ENCODE results near the gene HCK. TPM values are rescaled to one million over a fixed set of nuclear protein-coding genes. Genes with fewer than 3 reads are reported as not detected.

HCK gene
- total and polyA plus RNA-seq, 9 donors: 1.7 to 11.4 (median 3.4) TPM

- WGBS, 3 donors: 74 to 80% (median 80%) methylated on average over 3 of the region's 3 CpGs
- H3K9me3 ChIP-seq: no peaks in the 10 kb centered on the region
- peaks cover 8% of the 10 kb centered on the region for H3K4me1 ChIP-seq (ENCODE audit: insufficient read depth)
- H3K27me3 ChIP-seq: no peaks in the 10 kb centered on the region
- no peak overlapping the region for H3K27ac ChIP-seq
- DNase-seq: no peak
- TF ChIP-seq EP300 (IDR thresholded peaks at IDR 0.05): no peak
- no peak for TF ChIP-seq POLR2A (IDR thresholded peaks at IDR 0.05)
- no peak for TF ChIP-seq CTCF (IDR thresholded peaks at IDR 0.05)
- intact Hi-C loops (cut with DNase I): no loop called here
- H3K4me3 ChIP-seq: no peak overlapping the region
- H3K36me3 ChIP-seq: no peaks in the 10 kb centered on the region
Measured at GRCh38 chr20:32111156-32111686, 59.2 kb downstream of the HCK start.

- H3K4me1 ChIP-seq (ENCODE audit: insufficient read depth): peaks cover 10% of the 10 kb centered on the region
- H3K4me3 ChIP-seq: no peak overlapping the region
- 90 to 95% (median 94%) methylated on average over 3 of the region's 3 CpGs for WGBS, 3 donors
- intact Hi-C loops (cut with DNase I): no loop called here
- H3K36me3 ChIP-seq: no peaks in the 10 kb centered on the region
- no peaks in the 10 kb centered on the region for H3K27me3 ChIP-seq
- DNase-seq: no peak
- no peaks in the 10 kb centered on the region for H3K9me3 ChIP-seq
- H3K27ac ChIP-seq: no peak overlapping the region
- TF ChIP-seq POLR2A (IDR thresholded peaks at IDR 0.05) (no peak), CTCF (IDR thresholded peaks at IDR 0.05) (no peak), EP300 (IDR thresholded peaks at IDR 0.05) (no peak)
Measured at GRCh38 chr20:32111753-32112152, 59.7 kb downstream of the HCK start.

GRCh38 chr20:32112841-32113240 lies 60.8 kb downstream of the HCK start:
- no peak overlapping the region for H3K27ac ChIP-seq
- 84 to 92% (median 88%) methylated on average over 5 of the region's 5 CpGs for WGBS, 3 donors
- TF ChIP-seq EP300 (IDR thresholded peaks at IDR 0.05) (no peak), POLR2A (IDR thresholded peaks at IDR 0.05) (no peak), CTCF (IDR thresholded peaks at IDR 0.05) (no peak)
- no peaks in the 10 kb centered on the region for H3K9me3 ChIP-seq
- no peak overlapping the region for H3K4me3 ChIP-seq
- H3K36me3 ChIP-seq: no peaks in the 10 kb centered on the region
- peaks cover 10% of the 10 kb centered on the region for H3K4me1 ChIP-seq (ENCODE audit: insufficient read depth)
- no peak for DNase-seq
- intact Hi-C loops (cut with DNase I): no loop called here
- no peaks in the 10 kb centered on the region for H3K27me3 ChIP-seq

GRCh38 chr20:32113591-32114260 lies 61.7 kb downstream of the HCK start:
- no peaks in the 10 kb centered on the region for H3K9me3 ChIP-seq
- TF ChIP-seq EP300 (IDR thresholded peaks at IDR 0.05) (no peak), POLR2A (IDR thresholded peaks at IDR 0.05) (no peak)
- H3K4me3 ChIP-seq: no peak overlapping the region
- 87 to 93% (median 88%) methylated on average over 2 of the region's 2 CpGs for WGBS, 3 donors
- H3K4me1 ChIP-seq (ENCODE audit: insufficient read depth): peaks cover 10% of the 10 kb centered on the region
- H3K27ac ChIP-seq: no peak overlapping the region
- no peak for DNase-seq
- intact Hi-C loops (cut with DNase I): no loop called here
- no peaks in the 10 kb centered on the region for H3K36me3 ChIP-seq
- no peaks in the 10 kb centered on the region for H3K27me3 ChIP-seq

GRCh38 chr20:32114305-32114960 lies 62.4 kb downstream of the HCK start:
- DNase-seq: no peak
- 77 to 84% (median 82%) methylated on average over 8 of the region's 8 CpGs for whole genome bisulfite sequencing, 3 donors
- Histone ChIP-seq H3K27me3 (no peaks in the 10 kb centered on the region), H3K4me3 (no peak overlapping the region), H3K4me1 (ENCODE audit: insufficient read depth) (peaks cover 10% of the 10 kb centered on the region), H3K27ac (no peak overlapping the region), H3K36me3 (no peaks in the 10 kb centered on the region), H3K9me3 (no peaks in the 10 kb centered on the region)
- intact Hi-C loops (cut with DNase I): no loop called here
- TF ChIP-seq CTCF (IDR thresholded peaks at IDR 0.05) (no peak), EP300 (IDR thresholded peaks at IDR 0.05) (no peak), POLR2A (IDR thresholded peaks at IDR 0.05) (no peak)

All from ovary (tissue), 9 donors.